Endothelial cell of umbilical vein (primary cell): ENCODE results near the gene TUT7. TPM values are rescaled to one million over a fixed set of nuclear protein-coding genes. Genes with fewer than 3 reads are reported as not detected.

Experiments
- BruUV-seq: library from RNA; stranded (reverse); fragments of 400-500 nt; replicated peaks from 2 replicates; lab custom pipeline; 2021; lab: Mats Ljungman, UMichigan
- CTCF ChIA-PET: fragments of 300-600, 350-600 bp; sonication (Branson Sonifier 250); formaldehyde crosslinking; loops from one replicate; lab custom pipeline; 2021; ENCODE audit warnings: antibody characterized with exemption, inconsistent platforms; lab: Charles Lee
- POLR2A ChIA-PET: fragments of 300-600, 350-600 bp; sonication (Branson Sonifier 250); formaldehyde crosslinking; loops from one replicate; lab custom pipeline; 2021; ENCODE audit warnings: antibody characterized with exemption, inconsistent platforms; lab: Charles Lee
- DNase-seq: peaks from one replicate; pipeline ENCODE4 v3.0.0-alpha.2; 2011; ENCODE audit warnings: low read depth, low spot score
- FAIRE-seq: peaks from 2 replicates; lab custom pipeline; 2011; peaks lifted over from hg19 to GRCh38; lab: Jason Lieb, UNC
- H2AFZ ChIP-seq: 2 replicates; pipeline ENCODE4 v1.6.0; 2012; ENCODE audit warnings: low read depth, low read length, control low read depth, inconsistent platforms
- H3K27ac ChIP-seq: 2 replicates; pipeline ENCODE4 v1.5.1; 2011; ENCODE audit warnings: low read depth, mild to moderate bottlenecking, control low read depth, low read length, moderate library complexity; ENCODE audit not compliant: insufficient read depth
- H3K27me3 ChIP-seq, 2 experiments: 2 replicates each; pipeline versions ENCODE4 v1.6.0 to v1.6.1; 2011; ENCODE audit warnings: low read length in 2 of 2, mixed read lengths in 1 of 2; ENCODE audit not compliant: control insufficient read depth in 2 of 2, insufficient read depth in 2 of 2
- H3K36me3 ChIP-seq, 2 experiments: 2 replicates in 1 of 2; 3 replicates in 1 of 2; pipeline ENCODE4 v1.5.1; 2011; ENCODE audit warnings: low read length in 2 of 2, mild to moderate bottlenecking in 1 of 2, moderate library complexity in 1 of 2; ENCODE audit not compliant: control insufficient read depth in 2 of 2, insufficient read depth in 2 of 2; ENCODE audit errors: extremely low read depth in 1 of 2
- H3K4me1 ChIP-seq: 3 replicates; pipeline ENCODE4 v1.5.1; 2011; ENCODE audit warnings: mild to moderate bottlenecking, low read length; ENCODE audit not compliant: control insufficient read depth, insufficient read depth; ENCODE audit errors: extremely low read depth
- H3K4me2 ChIP-seq: 2 replicates; pipeline ENCODE4 v1.6.1; 2011; ENCODE audit warnings: low read length, control low read depth, mixed read lengths; ENCODE audit not compliant: insufficient read depth
- H3K4me3 ChIP-seq, 3 experiments: fragments of 200-600 bp in 1 of 3; sonication (generic), shearing (Covaris generic) in 1 of 3; replicated peaks in 1 of 3; 2 replicates each; pipeline ENCODE4 v1.5.1; 2011 to 2016; ENCODE audit warnings: control low read depth in 3 of 3, low read length in 3 of 3, mild to moderate bottlenecking in 2 of 3, inconsistent platforms in 1 of 3, low read depth in 1 of 3, moderate library complexity in 1 of 3; ENCODE audit not compliant: insufficient read depth in 1 of 3
- H3K79me2 ChIP-seq: 2 replicates; pipeline ENCODE4 v1.6.0; 2012; ENCODE audit warnings: low read length, inconsistent platforms; ENCODE audit not compliant: control insufficient read depth, insufficient read depth
- H3K9ac ChIP-seq: replicated peaks from 2 replicates; pipeline ENCODE3; 2011; ENCODE audit warnings: low read length, control low read depth; ENCODE audit not compliant: insufficient read depth; ENCODE audit errors: extremely low read depth
- H3K9me1 ChIP-seq: replicated peaks from 3 replicates; pipeline ENCODE4 v1.6.0; 2011; ENCODE audit warnings: mild to moderate bottlenecking, low read length; ENCODE audit not compliant: control insufficient read depth, insufficient read depth; ENCODE audit errors: extremely low read depth
- H3K9me3 ChIP-seq: replicated peaks from 2 replicates; pipeline ENCODE4 v1.5.1; 2012; ENCODE audit warnings: low read length, inconsistent platforms; ENCODE audit not compliant: control insufficient read depth, insufficient read depth
- H4K20me1 ChIP-seq: replicated peaks from 2 replicates; pipeline ENCODE3; 2011; ENCODE audit warnings: mild to moderate bottlenecking, low read length; ENCODE audit not compliant: control insufficient read depth, insufficient read depth; ENCODE audit errors: extremely low read depth
- JUN ChIP-seq: IDR thresholded peaks from 2 replicates; pipeline ENCODE4 v1.6.1; 2011; ENCODE audit warnings: borderline replicate concordance, low read depth; ENCODE audit not compliant: insufficient read length, insufficient read depth
- MYC ChIP-seq: IDR thresholded peaks from one replicate; pipeline ENCODE4 v1.6.1; 2011; ENCODE audit warnings: mild to moderate bottlenecking, low read depth, low read length
- POLR2A ChIP-seq: IDR thresholded peaks from 2 replicates; pipeline ENCODE4 v1.6.1; 2012; ENCODE audit warnings: low read depth, mild to moderate bottlenecking, control low read depth, low read length
- POLR2AphosphoS5 ChIP-seq: IDR thresholded peaks from 2 replicates; pipeline ENCODE4 v1.6.1; 2012; ENCODE audit warnings: low read depth, mild to moderate bottlenecking, control low read depth, low read length, moderate library complexity; ENCODE audit not compliant: insufficient read depth
- dilution Hi-C: fragments of 300-500 bp; cut with MboI; formaldehyde crosslinking; loops from one replicate; pipeline ENCODE4 v1.15.0; 2019; ENCODE audit warnings: low sequenced_read_pairs; ENCODE audit not compliant: extremely low pct_ligation_motif_present
- intact Hi-C: fragments of 100-400 bp; cut with micrococcal nuclease; formaldehyde crosslinking; loops from one replicate; pipeline ENCODE4 v1.10.0; 2022
- polyA plus RNA-seq, 4 experiments: library from polyadenylated mRNA; depleted of rRNA in 3 of 4; stranded (reverse) in 3 of 4; unstranded in 1 of 4; fragments of >200 nt; gene quantifications; 2 replicates each; pipeline versions ENCODE4 v1.2.1 to v1.2.3, GENCODE V29; 2011 to 2012; ENCODE audit warnings: missing spikeins in 1 of 4
- total RNA-seq: library from RNA; stranded (reverse); gene quantifications from 2 replicates; pipeline ENCODE4 v1.2.3, GENCODE V29; 2021
- TF ChIP-seq, protein P1 (sequence below), 2 donors: IDR thresholded peaks; 1 replicate in 1 of 2; 2 replicates in 1 of 2; pipeline ENCODE4 v1.5.1; 2011; ENCODE audit warnings: low read length in 2 of 2, mild to moderate bottlenecking in 2 of 2, moderate library complexity in 2 of 2, control low read depth in 1 of 2, inconsistent platforms in 1 of 2, low read depth in 1 of 2; ENCODE audit not compliant: insufficient read depth in 1 of 2; ENCODE audit errors: extremely low read depth in 1 of 2
- TF ChIP-seq, protein P2 (sequence below): IDR thresholded peaks from 2 replicates; pipeline ENCODE4 v1.6.1; 2011; ENCODE audit not compliant: insufficient read depth, insufficient read length

The TUT7 gene
- total and polyA plus RNA-seq, 2 donors (not counting 3 experiments of a cell fraction or from before 2014, with no cell fraction given), result 5.1 to 19.0 TPM

DNA sequence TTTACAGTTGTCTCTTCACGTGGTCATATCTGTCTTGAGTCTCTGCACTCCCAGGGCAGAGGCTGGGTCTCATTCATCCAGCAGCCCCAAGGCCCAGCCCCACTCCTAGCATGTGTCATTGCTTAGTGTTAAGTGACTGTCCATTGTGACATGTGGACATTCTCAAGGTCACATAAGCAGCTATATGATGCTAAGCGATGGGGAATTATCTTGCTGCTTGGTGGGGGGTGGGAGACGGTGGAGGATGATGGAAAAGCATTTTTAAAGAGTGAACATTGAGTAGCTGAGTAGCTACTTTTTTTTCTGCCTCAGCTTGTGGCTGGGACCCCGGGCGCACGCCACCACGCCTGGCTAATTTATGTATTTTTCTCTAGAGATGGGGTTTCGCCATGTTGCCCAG lies 94.7 kb downstream of the TUT7 start, which contains the start of gene C9orf153:
Gene C9orf153, minus strand, starts transcription at position 101 of the 400 bp plus-strand sequence. CDS start 30,054 bp downstream, outside the sequence.
- Histone ChIP-seq H3K9me1 (no peaks in the 10 kb centered on the region), H3K4me1 (peaks cover 5% of the 10 kb centered on the region), H3K36me3 (peaks cover 0 to 4% of the 10 kb centered on the region in 2 experiments), H3K9ac (no peak within 1 kb of the TSS), H3K79me2 (no peaks in the 10 kb centered on the region), H3K27ac (no peak within 1 kb of the TSS), H3K4me2 (no peak within 1 kb of the TSS), H3K4me3 (no peak within 1 kb of the TSS), H2AFZ (no peak within 1 kb of the TSS), H3K9me3 (no peaks in the 10 kb centered on the region), H4K20me1 (no peaks in the 10 kb centered on the region), H3K27me3 (no peaks in the 10 kb centered on the region)
- FAIRE-seq (no peak), DNase-seq (no peak)
- intact Hi-C loops, result no loop called here
- BruUV-seq, result no TSS peak
- ChIA-PET POLR2A (no interaction called here), CTCF (no interaction called here)
- TF ChIP-seq POLR2AphosphoS5 (no peak), MYC (no peak), POLR2A (no peak), JUN (no peak)
- TF ChIP-seq, protein P1, sequence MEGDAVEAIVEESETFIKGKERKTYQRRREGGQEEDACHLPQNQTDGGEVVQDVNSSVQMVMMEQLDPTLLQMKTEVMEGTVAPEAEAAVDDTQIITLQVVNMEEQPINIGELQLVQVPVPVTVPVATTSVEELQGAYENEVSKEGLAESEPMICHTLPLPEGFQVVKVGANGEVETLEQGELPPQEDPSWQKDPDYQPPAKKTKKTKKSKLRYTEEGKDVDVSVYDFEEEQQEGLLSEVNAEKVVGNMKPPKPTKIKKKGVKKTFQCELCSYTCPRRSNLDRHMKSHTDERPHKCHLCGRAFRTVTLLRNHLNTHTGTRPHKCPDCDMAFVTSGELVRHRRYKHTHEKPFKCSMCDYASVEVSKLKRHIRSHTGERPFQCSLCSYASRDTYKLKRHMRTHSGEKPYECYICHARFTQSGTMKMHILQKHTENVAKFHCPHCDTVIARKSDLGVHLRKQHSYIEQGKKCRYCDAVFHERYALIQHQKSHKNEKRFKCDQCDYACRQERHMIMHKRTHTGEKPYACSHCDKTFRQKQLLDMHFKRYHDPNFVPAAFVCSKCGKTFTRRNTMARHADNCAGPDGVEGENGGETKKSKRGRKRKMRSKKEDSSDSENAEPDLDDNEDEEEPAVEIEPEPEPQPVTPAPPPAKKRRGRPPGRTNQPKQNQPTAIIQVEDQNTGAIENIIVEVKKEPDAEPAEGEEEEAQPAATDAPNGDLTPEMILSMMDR (IDR thresholded peaks at IDR 0.05; ENCODE audit: extremely low read depth in 1 of 2, insufficient read depth in 1 of 2, low read depth in 1 of 2, low read length in 2 of 2), result no peak
- TF ChIP-seq, protein P2, sequence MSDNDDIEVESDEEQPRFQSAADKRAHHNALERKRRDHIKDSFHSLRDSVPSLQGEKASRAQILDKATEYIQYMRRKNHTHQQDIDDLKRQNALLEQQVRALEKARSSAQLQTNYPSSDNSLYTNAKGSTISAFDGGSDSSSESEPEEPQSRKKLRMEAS, result no peak
- dilution Hi-C loops, result no loop called here
